Activated CD4-positive, CD25-positive, alpha-beta regulatory T cell treated with anti-CD3 and anti-CD28 coated beads, Interleukin-2, amount 50 U/mL, for 72 hours (primary cell): ENCODE measurements around the gene TFDP1.
A peak's percentile ranks its signal among the peaks of the same experiment; 100 is the strongest.

ENCODE experiments used
- DNase-seq: peaks from one replicate; pipeline ENCODE4 v3.0.0; 2021

The TFDP1 gene

DNA sequence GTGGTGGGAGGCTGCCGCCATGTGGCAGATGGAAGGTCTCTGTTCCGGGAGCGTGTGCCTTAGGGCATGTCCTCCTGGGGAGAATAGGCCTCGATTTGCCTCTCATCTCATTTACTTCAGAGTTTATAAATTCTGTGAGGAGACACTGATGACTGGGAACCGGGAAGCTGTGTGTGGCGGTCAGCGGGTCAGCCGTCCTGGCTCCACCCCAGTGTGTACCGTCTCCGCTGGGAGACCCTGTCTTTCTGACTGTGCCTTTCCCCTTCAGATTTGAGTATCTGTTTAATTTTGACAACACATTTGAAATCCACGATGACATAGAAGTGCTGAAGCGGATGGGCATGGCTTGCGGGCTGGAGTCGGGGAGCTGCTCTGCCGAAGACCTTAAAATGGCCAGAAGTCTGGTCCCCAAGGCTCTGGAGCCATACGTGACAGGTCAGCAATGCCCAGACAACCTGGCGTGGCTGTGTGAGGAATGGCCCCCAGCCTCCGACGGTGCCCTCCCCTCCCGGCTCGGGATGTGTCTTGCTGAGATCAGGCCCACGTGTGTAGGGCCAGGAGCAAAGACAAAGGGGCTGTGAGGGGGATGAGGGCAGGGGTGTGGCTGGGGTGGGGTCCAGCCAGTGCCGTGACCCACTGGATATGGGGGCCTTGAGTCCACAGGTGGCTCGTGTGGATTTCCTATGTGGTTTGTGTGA, 51.9 kb downstream of the TFDP1 start:
- DNase-seq = no peak

DNA sequence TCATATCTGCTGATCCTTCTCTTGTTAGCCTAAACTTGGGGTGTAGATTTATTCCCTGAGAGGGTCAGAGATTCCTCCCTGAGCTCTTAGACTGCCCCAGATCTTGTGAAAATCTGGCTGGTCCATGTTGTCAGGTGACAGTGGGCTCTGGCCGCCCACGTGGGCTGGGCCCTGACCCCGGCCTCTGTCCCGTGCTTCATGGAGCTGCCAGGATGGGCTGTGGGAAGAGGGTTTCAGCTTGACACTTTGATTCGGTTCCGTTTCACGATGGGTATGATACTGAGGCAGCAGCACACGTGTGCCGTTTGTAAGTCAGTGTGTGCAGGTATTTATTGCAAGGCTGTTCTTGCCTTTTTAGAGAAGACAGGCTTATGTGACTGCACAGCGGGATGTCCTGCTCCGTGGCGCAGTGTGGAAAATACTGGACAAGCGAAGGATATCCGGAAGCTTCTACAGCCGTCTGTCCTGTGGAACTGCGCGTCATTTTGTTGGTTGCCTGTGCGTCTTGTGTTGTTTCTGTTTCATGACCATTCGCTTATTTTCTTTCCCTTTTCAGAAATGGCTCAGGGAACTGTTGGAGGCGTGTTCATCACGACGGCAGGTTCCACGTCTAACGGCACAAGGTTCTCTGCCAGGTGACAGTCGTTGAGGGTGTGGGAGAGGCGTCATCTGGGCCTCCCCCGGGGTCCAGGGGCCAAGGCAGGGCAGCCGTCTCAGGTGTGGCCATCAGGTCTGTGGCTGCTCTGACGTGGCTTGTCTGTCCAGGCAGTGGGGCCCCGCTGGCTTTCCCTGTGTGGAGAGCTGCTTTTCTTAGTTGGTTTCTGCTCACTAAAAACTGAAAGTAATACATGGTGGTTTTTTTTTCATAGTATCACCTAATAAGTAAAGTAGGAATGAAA, 53.0 kb downstream of the TFDP1 start:
- peak; percentile 17 for DNase-seq

DNA sequence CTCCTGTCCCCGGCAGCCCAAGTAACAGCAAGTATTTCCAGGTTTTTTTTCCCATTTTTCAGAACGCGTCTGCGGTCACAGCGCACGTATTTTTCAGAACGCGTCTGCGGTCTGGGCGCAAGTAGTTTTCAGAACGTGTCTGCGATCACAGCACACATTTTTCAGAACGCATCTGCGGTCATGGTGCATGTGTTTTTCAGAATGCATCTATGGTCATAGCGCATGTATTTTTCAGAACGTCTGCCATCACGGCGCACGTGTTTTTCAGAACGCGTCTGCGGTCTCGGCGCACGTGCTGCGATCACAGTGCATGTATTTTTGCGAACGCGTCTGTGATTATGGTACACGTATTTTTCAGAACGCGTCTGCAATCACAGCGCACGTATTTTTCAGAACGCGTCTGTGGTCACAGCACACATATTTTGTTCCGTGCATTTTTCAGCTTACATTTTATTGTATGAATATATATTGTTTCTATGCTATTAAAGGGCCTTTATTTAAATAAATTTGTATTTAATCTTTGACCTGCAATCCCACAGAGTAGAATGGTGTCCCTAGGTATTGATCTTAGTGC, 53.7 kb downstream of the TFDP1 start:
- DNase-seq = peak; percentile 14

DNA sequence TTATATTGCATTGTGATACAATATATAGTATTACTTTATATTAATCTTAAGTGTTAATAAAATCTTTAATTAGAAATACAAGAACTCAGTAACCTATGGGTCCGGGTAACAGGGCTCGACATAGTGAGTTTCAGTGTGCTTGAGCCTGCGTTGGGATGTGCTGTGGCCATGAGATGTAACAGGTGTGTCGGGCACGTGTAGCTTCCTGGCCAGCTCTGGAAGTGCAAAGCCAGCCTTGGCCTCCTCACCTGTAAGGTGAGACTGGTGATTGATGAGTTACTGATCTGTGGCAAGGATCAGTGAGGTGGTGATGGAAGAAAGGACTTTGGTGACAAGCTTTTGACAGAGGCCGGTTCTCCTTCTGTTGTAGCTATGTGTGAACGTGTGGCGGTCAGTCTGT, 54.3 kb downstream of the TFDP1 start:
- DNase-seq = peak; percentile 4

DNA sequence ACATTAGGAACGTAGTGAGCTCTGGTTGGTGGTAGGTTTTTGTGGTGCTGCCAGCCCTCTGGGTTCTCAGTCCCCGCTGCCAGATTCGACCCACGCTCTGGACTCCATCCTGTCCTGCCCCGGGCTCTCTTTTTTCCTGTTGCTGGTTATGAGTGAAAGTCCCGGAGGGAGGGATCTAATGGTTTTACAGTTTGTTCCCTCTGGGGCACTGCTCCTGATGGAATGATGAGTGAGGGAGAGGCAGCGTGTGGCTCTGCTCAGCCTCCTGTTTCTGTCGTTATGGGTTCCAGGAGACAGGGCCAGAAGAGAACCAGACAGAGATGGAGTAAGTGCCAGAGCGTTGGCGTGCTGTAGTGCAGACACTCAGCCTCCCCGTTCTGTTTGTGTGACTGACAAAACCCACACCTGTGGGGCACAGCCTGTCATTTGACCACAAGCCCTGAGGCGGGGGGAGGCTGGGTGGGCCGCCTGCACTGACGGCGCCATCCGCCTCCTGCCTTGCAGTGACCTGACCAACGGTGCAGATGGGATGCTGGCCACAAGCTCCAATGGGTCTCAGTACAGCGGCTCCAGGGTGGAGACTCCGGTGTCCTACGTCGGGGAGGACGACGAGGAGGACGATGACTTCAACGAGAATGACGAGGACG, 55.2 kb downstream of the TFDP1 start:
- peak; percentile 16 for DNase-seq

DNA sequence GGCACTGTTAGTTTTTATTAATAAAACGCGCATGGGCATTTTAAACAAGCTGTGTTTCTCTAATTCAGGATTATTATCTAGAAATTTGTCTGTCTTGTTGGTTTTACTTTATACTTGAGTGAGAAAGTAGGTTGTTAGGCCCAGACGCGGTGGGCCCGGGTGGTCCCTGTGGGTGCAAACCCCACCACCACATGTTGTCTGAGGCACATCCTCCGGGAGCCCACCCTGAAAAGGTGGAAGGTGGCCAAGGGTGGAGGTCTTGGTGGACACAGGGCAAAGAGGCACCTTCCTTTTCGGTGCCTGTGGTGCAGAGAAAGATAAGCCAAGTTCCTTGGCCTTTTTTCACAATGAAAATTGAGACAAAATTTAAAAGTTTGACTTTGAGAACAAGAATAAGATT, 56.9 kb downstream of the TFDP1 start:
- no peak for DNase-seq

DNA sequence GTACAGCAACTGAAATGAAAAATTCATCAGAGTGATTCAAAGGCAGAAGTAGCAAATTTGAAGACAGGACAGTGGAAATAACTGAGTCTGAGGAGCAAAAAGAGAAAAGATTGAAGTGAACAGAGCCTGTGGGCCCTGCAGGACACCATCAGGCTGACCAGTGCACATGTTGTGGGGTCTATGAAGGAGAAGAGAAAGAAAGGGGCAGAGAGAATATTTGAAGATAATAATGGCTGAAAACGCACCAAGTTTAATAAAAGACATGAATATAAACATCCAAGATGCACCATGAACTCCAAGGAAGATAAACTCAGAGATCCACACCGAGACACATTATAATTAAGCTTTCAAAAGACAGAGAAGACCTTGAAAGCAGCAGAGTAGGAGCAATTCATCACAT, 58.0 kb downstream of the TFDP1 start:
- DNase-seq = no peak

DNA sequence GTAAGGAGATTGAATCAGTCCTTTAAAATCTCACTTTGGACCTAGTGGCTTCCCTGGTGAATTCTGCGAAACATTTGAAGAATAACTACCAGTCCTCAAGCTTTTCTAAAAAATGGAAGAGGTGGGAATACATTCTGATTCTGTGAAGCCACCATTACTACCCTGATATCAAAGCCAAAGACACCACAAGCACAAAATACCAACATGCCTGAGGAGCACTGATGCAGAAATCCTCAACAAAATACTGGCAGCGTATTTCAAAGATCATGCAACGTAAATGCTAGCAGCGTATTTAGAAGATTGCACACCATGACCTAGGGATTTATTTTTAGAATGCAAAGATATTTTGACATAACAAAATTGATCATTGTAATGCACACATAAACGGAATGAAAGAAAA, 59.0 kb downstream of the TFDP1 start:
- DNase-seq = no peak

DNA sequence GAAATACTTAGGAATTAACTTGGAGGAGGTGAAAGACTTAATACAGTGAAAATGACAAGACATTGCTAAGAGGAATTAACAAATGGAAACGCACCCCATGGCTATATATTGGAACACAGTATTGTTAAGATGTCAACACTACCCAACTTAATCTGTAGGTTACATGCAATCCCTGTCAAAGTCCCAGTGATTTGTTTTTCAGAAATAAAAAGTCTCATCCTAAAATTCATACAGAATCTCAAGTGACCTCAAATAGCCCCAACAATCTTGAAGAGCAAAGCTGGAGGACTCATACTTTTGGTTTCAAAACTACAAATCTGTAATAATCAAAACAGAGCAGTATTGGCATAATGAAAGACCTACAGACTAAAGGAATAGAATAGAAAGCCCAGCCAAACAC, 60.2 kb downstream of the TFDP1 start:
- DNase-seq = no peak

DNA sequence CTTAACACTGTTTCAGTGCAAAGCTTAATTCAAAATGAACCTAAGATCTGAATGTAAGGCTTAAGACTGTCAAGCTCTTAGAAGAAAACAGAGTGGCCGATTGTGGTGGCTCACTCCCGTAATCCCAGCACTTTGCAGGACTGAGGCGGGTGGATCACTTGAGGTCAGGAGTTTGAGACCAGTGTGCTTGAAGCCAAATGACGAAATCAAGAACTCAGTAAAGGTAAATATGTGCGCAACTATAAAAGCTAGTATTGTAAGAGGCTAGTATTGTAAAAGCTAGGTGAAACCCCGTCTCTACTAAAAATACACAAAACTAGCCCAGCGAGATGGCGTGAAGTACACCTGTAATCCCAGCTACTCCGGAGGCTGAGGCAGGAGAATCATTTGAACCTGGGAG, 60.8 kb downstream of the TFDP1 start:
- no peak for DNase-seq

DNA sequence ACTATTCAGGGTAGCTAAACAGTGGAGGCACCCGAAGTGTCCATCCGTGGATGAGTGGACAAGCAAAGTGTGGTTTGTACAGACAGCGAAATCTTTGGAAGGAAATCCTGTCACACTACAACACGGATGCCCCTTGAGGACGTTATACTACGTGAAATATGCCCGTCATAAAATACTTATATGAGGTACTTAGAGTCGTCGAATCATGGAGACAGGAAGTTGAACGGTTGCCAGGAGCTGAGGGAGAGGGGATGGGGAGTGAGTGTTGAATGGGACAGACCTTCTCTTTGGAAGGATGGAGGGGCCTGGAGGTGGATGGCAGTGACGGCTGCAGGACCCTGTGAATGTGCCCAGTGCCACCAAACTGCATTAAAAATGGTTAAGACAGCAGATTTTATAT, 61.8 kb downstream of the TFDP1 start:
- DNase-seq = peak; percentile 5

DNA sequence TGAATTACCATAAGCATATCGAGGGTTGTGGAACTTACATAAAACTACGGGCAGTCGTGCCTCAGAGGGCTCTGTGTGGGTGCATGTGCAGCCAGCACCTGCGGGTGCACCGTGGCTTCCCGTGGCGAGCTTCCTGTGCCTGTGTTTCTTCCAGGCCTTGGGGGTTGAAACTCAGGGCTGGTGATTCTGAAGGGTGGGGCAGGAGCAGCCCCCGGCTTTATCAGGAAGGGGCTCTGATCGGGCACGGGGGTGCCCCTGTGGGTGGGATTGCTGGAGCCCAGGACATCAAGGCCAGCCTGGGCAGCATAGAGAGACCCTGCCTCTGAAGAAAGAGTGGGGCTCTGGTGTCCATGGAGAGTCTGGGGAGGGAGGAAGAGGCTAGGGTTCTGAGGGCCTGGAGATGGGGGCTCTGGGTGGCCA, 62.4 kb downstream of the TFDP1 start:
- DNase-seq = peak; percentile 21

DNA sequence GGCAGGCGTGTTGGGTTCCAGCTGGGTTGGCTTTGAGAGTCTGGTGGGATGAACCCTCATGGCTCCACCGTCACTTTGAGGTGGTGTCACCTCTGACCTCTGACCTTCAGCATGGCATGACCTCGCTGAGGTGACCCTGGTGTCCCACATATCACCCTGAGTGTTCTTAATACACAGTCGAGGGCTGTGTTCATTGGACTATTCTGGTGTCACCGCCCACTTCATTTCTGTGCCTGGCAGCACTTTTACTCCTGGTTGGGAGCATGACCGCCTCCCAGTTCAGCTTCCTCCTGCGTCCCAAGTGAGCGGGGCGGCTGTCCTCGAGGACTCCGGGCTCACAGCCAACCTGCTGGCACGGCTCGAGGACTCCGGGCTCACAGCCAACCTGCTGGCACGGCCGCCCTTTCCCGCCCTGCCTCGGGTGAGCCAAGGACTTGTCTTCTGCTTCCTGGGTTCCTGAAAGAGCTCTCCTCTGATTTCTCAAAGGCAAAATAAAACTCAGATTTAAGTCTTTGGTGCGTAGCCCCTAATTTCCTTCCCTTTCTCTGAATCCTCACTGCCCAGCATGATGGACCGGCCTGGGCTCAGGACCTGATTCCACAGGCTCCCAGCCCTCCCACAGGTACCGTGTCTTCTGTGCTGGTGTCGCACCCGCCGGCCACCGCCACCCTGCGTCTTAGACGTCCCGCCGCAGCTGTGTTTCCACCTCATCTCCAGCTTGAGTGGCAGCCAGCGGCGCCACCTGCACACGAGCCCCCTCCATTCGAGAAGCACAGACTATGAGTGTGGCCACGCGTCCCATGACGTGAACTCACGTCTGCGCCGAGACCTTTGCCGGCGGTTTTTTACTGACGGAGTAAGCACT, 63.0 kb downstream of the TFDP1 start:
- peak; percentile 24 for DNase-seq

DNA sequence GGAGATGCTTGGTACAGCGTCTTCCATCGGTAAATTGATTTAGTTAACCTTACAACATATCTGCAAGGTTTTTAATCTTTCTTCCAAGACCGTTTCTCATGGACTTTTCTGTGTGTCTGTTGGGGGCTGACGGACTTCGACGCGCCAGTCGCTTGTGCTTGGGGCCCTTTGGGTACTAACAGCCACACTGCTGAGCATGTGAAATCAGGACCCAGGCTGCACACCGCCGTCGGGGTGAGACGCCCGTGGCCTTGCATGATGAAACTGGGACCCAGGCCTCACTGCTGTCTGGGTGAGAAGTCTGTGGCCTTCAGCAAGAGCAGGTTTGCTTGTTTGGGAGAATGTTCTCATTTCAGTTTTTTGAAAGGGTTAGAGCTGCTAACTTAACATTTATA, 63.7 kb downstream of the TFDP1 start:
- no peak for DNase-seq

DNA sequence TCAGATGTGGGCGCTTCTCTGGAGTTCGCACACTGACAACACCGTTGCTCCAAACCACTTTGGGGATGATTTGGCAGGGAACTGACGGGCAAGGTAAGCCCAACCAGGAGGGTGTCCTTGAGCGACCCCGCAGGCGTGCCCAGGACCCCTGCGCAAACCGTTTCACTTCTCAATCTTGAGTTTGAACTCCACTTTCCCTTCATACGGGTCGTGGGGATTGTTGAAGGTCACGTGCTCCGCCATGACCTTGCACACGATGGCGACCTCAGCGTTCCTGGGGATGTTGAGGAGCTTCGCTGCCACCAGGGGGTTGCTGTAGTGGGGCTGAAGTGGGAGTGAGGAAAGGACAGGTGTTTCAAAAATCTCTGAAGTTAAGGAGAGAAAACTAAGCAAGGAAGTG, 64.7 kb downstream of the TFDP1 start:
- peak; percentile 25 for DNase-seq

DNA sequence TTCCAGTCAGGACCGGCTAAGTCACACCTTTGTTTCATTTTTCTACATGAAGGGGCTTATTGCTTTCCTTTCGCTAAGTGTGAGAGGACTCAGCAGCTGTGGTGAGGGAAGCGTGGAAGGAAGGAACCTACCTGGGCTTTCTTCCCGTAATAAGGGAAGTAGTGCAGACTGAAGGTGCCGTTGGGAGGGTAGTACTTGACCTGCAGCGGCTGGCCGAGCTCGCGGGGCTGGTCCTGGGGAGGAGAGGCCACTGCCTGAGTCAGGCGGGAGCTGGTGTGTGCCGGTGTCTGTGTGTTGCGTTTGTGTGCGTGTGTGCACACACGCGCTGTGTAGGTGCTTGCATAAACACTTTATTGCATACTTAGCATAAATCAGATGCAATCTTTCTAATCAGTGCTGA, 65.7 kb downstream of the TFDP1 start:
- peak; percentile 24 for DNase-seq

DNA sequence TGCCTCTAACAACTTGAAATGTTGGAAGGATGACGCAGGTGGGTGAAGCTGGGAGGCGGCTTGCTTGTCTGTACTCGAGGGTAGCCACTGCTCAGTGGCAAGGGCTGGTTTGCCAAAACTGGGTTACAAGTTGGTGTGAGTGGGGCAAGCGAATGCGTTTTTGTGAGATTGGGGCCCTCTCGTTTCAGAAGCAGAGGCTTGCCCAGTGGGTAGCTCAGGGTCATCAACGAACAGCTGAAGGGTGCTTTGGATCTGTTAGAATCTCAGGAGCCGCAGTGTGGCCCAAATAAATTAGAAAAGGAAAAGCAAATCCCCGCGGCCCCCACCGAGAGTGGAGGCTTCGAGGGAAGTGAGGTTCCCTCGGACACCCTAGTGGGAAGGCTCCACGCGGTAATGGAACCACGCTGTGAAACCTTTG, 66.2 kb downstream of the TFDP1 start:
- DNase-seq = peak; percentile 13

DNA sequence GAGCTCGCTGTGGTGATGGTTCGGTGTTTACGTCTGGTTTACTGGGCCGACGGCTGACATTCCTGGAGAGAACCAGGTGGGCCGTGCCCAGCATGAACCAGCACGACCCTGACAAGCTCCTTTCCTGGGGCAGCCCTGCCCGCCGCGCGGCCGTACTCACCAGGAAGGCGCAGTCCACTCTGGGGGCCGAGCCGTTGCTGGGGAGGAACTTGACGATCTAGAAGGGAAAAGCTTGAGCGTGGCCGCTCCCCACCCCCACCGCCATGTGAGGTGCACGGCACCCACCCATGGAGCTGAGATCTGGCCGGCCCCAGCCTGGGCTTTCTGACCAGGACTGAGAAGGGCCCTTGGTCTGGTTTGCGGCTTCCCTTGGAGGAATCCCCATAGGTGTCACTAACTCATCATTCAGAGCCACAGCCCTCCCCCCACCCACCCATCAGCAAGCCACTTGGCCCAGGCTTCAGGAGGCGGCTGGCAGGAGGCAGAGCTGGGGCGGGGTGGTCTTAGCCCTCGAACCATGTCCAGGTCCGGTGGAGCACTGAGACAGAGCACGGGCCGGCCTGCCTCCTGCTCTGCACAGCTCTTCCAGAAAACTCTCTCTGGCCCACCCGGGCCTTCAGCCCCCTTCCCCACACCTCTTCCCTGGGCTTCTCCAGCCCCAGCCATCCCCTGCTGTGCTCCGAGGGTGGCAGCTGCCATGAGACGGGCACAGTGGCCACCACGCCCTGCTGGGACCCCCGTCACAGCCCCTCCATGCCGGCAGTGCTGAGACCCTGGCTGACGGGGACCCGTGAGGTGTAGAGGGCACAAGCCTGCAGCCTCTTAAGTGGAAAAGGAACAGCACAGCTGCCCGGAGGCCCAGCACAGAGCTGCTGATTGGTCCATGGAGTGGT, 67.2 kb downstream of the TFDP1 start:
- DNase-seq = peak; percentile 21

DNA sequence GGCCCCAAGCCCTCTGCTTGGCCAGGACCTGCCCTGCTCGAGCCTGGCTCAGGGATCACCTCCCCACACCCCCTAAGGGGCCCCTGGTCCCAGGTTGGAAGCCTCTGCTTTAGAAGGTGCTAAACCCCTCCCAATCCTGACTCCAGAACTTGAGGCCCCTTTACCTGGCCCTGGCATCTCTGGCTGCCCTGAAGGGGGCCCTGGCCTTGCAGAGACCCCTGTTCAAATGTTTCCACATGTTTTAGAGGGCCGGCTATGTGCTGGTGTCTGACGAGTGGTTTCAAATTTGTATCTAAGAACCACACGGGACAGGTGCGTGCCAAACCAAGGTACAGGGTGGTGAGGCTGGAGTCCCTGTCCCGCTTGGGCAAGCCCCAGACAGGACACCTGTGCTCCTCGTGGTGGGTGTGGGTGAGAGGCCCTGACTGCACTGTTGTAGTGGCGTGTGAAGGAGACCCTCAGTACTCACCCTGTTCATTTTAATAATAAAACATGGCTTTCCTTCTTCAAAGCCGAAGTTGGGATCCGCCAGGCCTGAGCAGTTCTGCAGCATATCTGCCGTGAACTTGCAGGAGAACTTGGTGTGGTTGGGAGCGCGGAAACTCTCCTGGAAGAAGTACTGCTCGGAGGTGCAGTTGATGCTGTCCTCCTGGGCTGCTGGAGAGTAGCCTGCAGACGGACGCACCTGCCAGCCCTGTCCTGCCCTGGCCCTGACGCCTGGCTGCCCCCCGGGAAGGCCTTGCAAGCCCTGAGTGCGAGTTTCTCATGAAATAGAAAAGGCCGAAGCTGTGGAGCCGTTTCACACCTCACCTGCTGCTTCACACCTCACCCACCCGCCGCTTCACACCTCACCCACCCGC, 68.1 kb downstream of the TFDP1 start:
- DNase-seq = peak; percentile 15
